Fibroblast of lung (primary cell): ENCODE data around the gene ELOVL2.

ENCODE experiments used
- CTCF ChIP-seq, 2 donors: IDR thresholded peaks in 1 of 2; conservative IDR thresholded peaks in 1 of 2; 1 replicate in 1 of 2; 2 replicates in 1 of 2; pipeline ENCODE4 v1.5.1; 2011 to 2012; ENCODE audit warnings: low read length in 2 of 2, control low read depth in 1 of 2, inconsistent platforms in 1 of 2, low read depth in 1 of 2, mild to moderate bottlenecking in 1 of 2
- EZH2 ChIP-seq: IDR thresholded peaks from 2 replicates; pipeline ENCODE4 v1.5.1; 2012; ENCODE audit warnings: low read length, control low read depth, mild to moderate bottlenecking; ENCODE audit errors: missing control alignments

- TF ChIP-seq CTCF (conservative IDR thresholded peaks at IDR 0.05 in 1 of 2, IDR thresholded peaks at IDR 0.05 in 1 of 2; ENCODE audit: low read depth in 1 of 2, low read length in 2 of 2) (no peak), EZH2 (no peak)
Observed at GRCh38 chr6:11033825-11034224, 10.3 kb downstream of the ELOVL2 start.
